CD14-positive monocyte (primary cell): Measurements from ENCODE around the gene SOX5. TPM values are rescaled to one million over a fixed set of nuclear protein-coding genes. Genes with fewer than 3 reads are reported as not detected.

Source experiments
- DNase-seq, 3 donors: peaks; one replicate each; pipeline ENCODE4 v3.0.0-alpha.2; 2011 to 2022
- H2AFZ ChIP-seq: 2 replicates; pipeline ENCODE4 v1.6.0; 2012; ENCODE audit warnings: mild to moderate bottlenecking, low read depth, low read length, inconsistent platforms; ENCODE audit not compliant: insufficient read depth, poor library complexity, severe bottlenecking
- H3K27ac ChIP-seq, 2 donors: 1 replicate in 1 of 2; 2 replicates in 1 of 2; pipeline ENCODE4 v1.5.1; 2012 to 2013; ENCODE audit warnings: low read length in 2 of 2, control low read depth in 1 of 2, inconsistent platforms in 1 of 2, low read depth in 1 of 2, mild to moderate bottlenecking in 1 of 2
- H3K27me3 ChIP-seq, 2 donors: one replicate each; pipeline versions ENCODE4 v1.6.0 to v1.6.1; 2011 to 2013; ENCODE audit warnings: low read length in 2 of 2; ENCODE audit not compliant: control insufficient read depth in 2 of 2, insufficient read depth in 2 of 2
- H3K36me3 ChIP-seq, 2 donors: replicated peaks in 1 of 2; 1 replicate in 1 of 2; 2 replicates in 1 of 2; pipeline versions ENCODE4 v1.5.1 to v1.6.1; 2012 to 2013; ENCODE audit warnings: low read length in 2 of 2, control low read depth in 1 of 2, inconsistent platforms in 1 of 2, mild to moderate bottlenecking in 1 of 2; ENCODE audit not compliant: insufficient read depth in 2 of 2, control insufficient read depth in 1 of 2
- H3K4me1 ChIP-seq, 2 donors: 1 replicate in 1 of 2; 2 replicates in 1 of 2; pipeline versions ENCODE4 v1.5.1 to v1.6.1; 2012 to 2013; ENCODE audit warnings: low read length in 2 of 2, control low read depth in 1 of 2, inconsistent platforms in 1 of 2, mild to moderate bottlenecking in 1 of 2, moderate library complexity in 1 of 2; ENCODE audit not compliant: insufficient read depth in 2 of 2, control insufficient read depth in 1 of 2
- H3K4me2 ChIP-seq: replicated peaks from 2 replicates; pipeline ENCODE3; 2012; ENCODE audit warnings: low read length, moderate library complexity, mild to moderate bottlenecking; ENCODE audit not compliant: poor library complexity, severe bottlenecking; ENCODE audit errors: extremely low read depth
- H3K4me3 ChIP-seq, 3 experiments: fragments of 200-600 bp in 1 of 3; sonication (generic) in 1 of 3; replicated peaks in 1 of 3; 1 replicate in 2 of 3; 2 replicates in 1 of 3; pipeline ENCODE4 v1.5.1; 2011 to 2013; ENCODE audit warnings: low read length in 3 of 3, mild to moderate bottlenecking in 3 of 3, control low read depth in 2 of 3, low read depth in 2 of 3, inconsistent platforms in 1 of 3, moderate library complexity in 1 of 3
- H3K79me2 ChIP-seq: 2 replicates; pipeline ENCODE4 v1.6.0; 2012; ENCODE audit warnings: mild to moderate bottlenecking, control low read depth, inconsistent platforms, low read length, moderate library complexity; ENCODE audit not compliant: insufficient read depth
- H3K9ac ChIP-seq: 2 replicates; pipeline ENCODE4 v1.6.0; 2017; ENCODE audit warnings: low read length, mild to moderate bottlenecking; ENCODE audit not compliant: insufficient read depth, poor library complexity, severe bottlenecking
- H3K9me3 ChIP-seq, 2 donors: replicated peaks in 1 of 2; 1 replicate in 1 of 2; 2 replicates in 1 of 2; pipeline versions ENCODE4 v1.5.1 to v1.6.1; 2012 to 2013; ENCODE audit warnings: low read length in 2 of 2, control low read depth in 1 of 2; ENCODE audit not compliant: control insufficient read depth in 1 of 2, insufficient read depth in 1 of 2
- H4K20me1 ChIP-seq: 2 replicates; pipeline ENCODE4 v1.6.0; 2012; ENCODE audit warnings: mild to moderate bottlenecking, low read length, control low read depth, moderate library complexity; ENCODE audit not compliant: insufficient read depth
- H3K27ac Mint-ChIP-seq, 7 donors: one replicate each; pipeline ENCODE4 v1.8.0; 2020; ENCODE audit warnings: mild to moderate bottlenecking in 7 of 7, mixed read lengths in 7 of 7, moderate library complexity in 6 of 7, inconsistent platforms in 2 of 7
- H3K27me3 Mint-ChIP-seq, 3 donors: one replicate each; pipeline ENCODE4 v1.8.0; 2021 to 2022; ENCODE audit warnings: low read depth in 3 of 3, mild to moderate bottlenecking in 3 of 3, mixed read lengths in 3 of 3, moderate library complexity in 3 of 3, inconsistent platforms in 1 of 3
- H3K36me3 Mint-ChIP-seq, 2 donors: one replicate each; pipeline ENCODE4 v1.8.0; 2020; ENCODE audit warnings: mixed read lengths in 2 of 2, inconsistent platforms in 1 of 2, mild to moderate bottlenecking in 1 of 2
- H3K4me1 Mint-ChIP-seq: one replicate; pipeline ENCODE4 v1.8.0; 2020; ENCODE audit warnings: mild to moderate bottlenecking, mixed read lengths
- H3K4me3 Mint-ChIP-seq, 2 donors: one replicate each; pipeline ENCODE4 v1.8.0; 2020; ENCODE audit warnings: mild to moderate bottlenecking in 2 of 2, mixed read lengths in 2 of 2, moderate library complexity in 1 of 2
- H3K9me3 Mint-ChIP-seq, 7 donors: one replicate each; pipeline ENCODE4 v1.8.0; 2020 to 2022; ENCODE audit warnings: mixed read lengths in 7 of 7, mild to moderate bottlenecking in 6 of 7, moderate library complexity in 6 of 7, inconsistent platforms in 2 of 7
- CTCF ChIP-seq: fragments of 200-600 bp; IDR thresholded peaks from one replicate; pipeline ENCODE4 v1.8.0; 2022; ENCODE audit warnings: antibody characterized with exemption, mild to moderate bottlenecking
- WGBS: methylation state at CpG from one replicate; pipeline ENCODE4 v1.1.5; 2013; ENCODE audit warnings: missing lambda C conversion rate; ENCODE audit not compliant: insufficient coverage; 5-methylcytosine and 5-hydroxymethylcytosine counted together
- intact Hi-C, 2 donors: fragments of 100-400 bp; cut with micrococcal nuclease; formaldehyde crosslinking; loops; one replicate each; pipeline versions ENCODE4 v1.15.0 to v1.15.1; 2023
- polyA plus RNA-seq, 3 donors: library from polyadenylated mRNA; depleted of rRNA in 1 of 3; unstranded in 2 of 3; stranded (reverse) in 1 of 3; fragments of 300-500 nt in 2 of 3; fragments of >200 nt in 1 of 3; fragmentation: Illumina TruSeq in 2 of 3; gene quantifications; 1 replicate in 2 of 3; 2 replicates in 1 of 3; pipeline ENCODE4 v1.2.3, GENCODE V29; 2012 to 2021

Gene SOX5
- polyA plus RNA-seq, 3 donors: not detected

- Mint-ChIP-seq H3K9me3 (peaks cover 0 to 5% (median 3%) of the 10 kb centered on the region in 7 donors), H3K36me3 (no peaks in the 10 kb centered on the region), H3K27ac (no peak overlapping the region), H3K27me3 (no peaks in the 10 kb centered on the region), H3K4me3 (no peak overlapping the region), H3K4me1 (no peaks in the 10 kb centered on the region)
- no peak overlapping the region for H3K4me2 ChIP-seq
- H2AFZ ChIP-seq: no peak overlapping the region
- no peak for DNase-seq
- peaks cover 0 to 3% of the 10 kb centered on the region in 2 donors for H3K9me3 ChIP-seq
- H4K20me1 ChIP-seq: no peaks in the 10 kb centered on the region
- no CpG with 5 or more reads among the region's 1 CpG for WGBS
- no peaks in the 10 kb centered on the region for H3K4me1 ChIP-seq
- no peak overlapping the region for H3K9ac ChIP-seq
- intact Hi-C loops: no loop called here
- no peaks in the 10 kb centered on the region for H3K27me3 ChIP-seq
- H3K27ac ChIP-seq: no peak overlapping the region
- H3K79me2 ChIP-seq: no peaks in the 10 kb centered on the region
- TF ChIP-seq CTCF: no peak
- H3K4me3 ChIP-seq: no peak overlapping the region
- H3K36me3 ChIP-seq: no peaks in the 10 kb centered on the region
Measured at GRCh38 chr12:23528316-23528715, 421.2 kb downstream of the SOX5 start.

DNA sequence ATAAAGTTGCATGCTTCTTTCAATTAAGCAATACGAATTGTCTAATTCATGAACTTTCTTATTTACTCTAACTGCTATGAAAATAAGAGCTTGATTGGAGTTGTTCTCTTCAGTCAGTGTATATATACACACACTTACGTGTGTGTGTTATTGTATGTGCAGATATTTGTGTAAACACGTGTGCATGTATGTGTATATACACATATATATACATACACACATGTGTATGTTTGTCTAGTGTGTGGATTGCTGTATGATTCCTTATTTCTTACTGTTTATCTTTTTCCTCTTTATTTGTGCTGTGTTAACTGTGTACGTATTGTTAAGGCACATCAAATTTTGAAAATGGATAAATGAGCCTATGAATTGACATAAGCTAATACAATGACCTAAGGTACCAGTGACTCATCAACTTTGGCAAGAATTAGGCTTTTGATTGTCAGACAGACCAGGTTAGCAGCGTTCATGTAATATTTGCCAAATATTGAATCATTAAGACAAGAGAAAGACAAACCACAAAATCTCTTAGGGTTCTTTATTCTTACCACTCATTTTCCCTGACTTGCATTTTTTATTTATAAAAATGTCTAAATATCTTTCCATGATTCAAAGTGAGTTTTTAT is 423.9 kb downstream of the SOX5 start:
- H3K36me3 ChIP-seq: no peaks in the 10 kb centered on the region
- H3K27me3 ChIP-seq: no peaks in the 10 kb centered on the region
- intact Hi-C loops: no loop called here
- Mint-ChIP-seq H3K27me3 (no peaks in the 10 kb centered on the region), H3K4me3 (no peak overlapping the region), H3K4me1 (no peaks in the 10 kb centered on the region), H3K9me3 (peaks cover 0 to 15% (median 4%) of the 10 kb centered on the region in 7 donors), H3K27ac (no peak overlapping the region), H3K36me3 (no peaks in the 10 kb centered on the region)
- TF ChIP-seq CTCF: no peak
- H3K4me2 ChIP-seq: no peak overlapping the region
- no peaks in the 10 kb centered on the region for H3K79me2 ChIP-seq
- WGBS: 100% methylated on average over 1 of the region's 5 CpGs
- peaks cover 0 to 8% of the 10 kb centered on the region in 2 donors for H3K9me3 ChIP-seq
- no peaks in the 10 kb centered on the region for H3K4me1 ChIP-seq
- H3K4me3 ChIP-seq: no peak overlapping the region
- H3K27ac ChIP-seq: no peak overlapping the region
- H4K20me1 ChIP-seq: no peaks in the 10 kb centered on the region
- no peak overlapping the region for H3K9ac ChIP-seq
- no peak overlapping the region for H2AFZ ChIP-seq
- no peak for DNase-seq
